IMR-90 (cell line): ENCODE data around the gene CADM1. TPM values are rescaled to one million over a fixed set of nuclear protein-coding genes. Genes with fewer than 3 reads are reported as not detected.

Experiments
- ATAC-seq: fragments of 200-7000 bp; cut with Tn5 transposase; 2 replicates; pipeline ENCODE4 v1.9.1; 2020; ENCODE audit warnings: low read depth, mild to moderate bottlenecking, moderate library complexity
- BruUV-seq: library from RNA; stranded (reverse); fragments of 400-500 nt; replicated peaks from 2 replicates; lab custom pipeline; 2021; lab: Mats Ljungman, UMichigan
- CTCF ChIA-PET: fragments of 300-600 bp; formaldehyde crosslinking; extraction: SDS; loops from one replicate; lab custom pipeline; 2021; ENCODE audit warnings: antibody characterized with exemption; lab: Yijun Ruan, JAX
- POLR2A ChIA-PET: fragments of 300-600 bp; sonication (Branson Sonifier 250); formaldehyde crosslinking; loops from one replicate; lab custom pipeline; 2022; ENCODE audit warnings: antibody characterized with exemption; ENCODE audit not compliant: unreplicated experiment; lab: Charles Lee
- DNase-seq: peaks from one replicate; pipeline ENCODE4 v3.0.0; 2013
- H2AFZ ChIP-seq: replicated peaks from 2 replicates; pipeline ENCODE3; 2013; ENCODE audit warnings: low read length, mild to moderate bottlenecking; ENCODE audit not compliant: poor library complexity
- H2AK5ac ChIP-seq: 2 replicates; pipeline ENCODE4 v1.6.1; 2013; ENCODE audit warnings: low read depth, low read length, inconsistent platforms
- H2AK9ac ChIP-seq: replicated peaks from 2 replicates; pipeline ENCODE3; 2013; ENCODE audit warnings: mild to moderate bottlenecking, low read depth, low read length, moderate library complexity; ENCODE audit not compliant: poor library complexity
- H2BK120ac ChIP-seq: 2 replicates; pipeline ENCODE4 v1.6.1; 2013; ENCODE audit warnings: low read depth, low read length, inconsistent platforms
- H2BK15ac ChIP-seq: 3 replicates; pipeline ENCODE4 v1.6.1; 2013; ENCODE audit warnings: low read depth, low read length, inconsistent platforms
- H2BK20ac ChIP-seq: 2 replicates; pipeline ENCODE4 v1.6.1; 2013; ENCODE audit warnings: low read depth, mild to moderate bottlenecking, inconsistent platforms, low read length, moderate library complexity
- H2BK5ac ChIP-seq: 2 replicates; pipeline ENCODE4 v1.6.1; 2013; ENCODE audit warnings: mild to moderate bottlenecking, low read depth, low read length, inconsistent platforms; ENCODE audit not compliant: poor library complexity, severe bottlenecking
- H3K14ac ChIP-seq: replicated peaks from 2 replicates; pipeline ENCODE4 v1.6.1; 2013; ENCODE audit warnings: low read depth, low read length, inconsistent platforms
- H3K18ac ChIP-seq: 2 replicates; pipeline ENCODE4 v1.6.1; 2013; ENCODE audit warnings: low read depth, low read length, control low read depth
- H3K23ac ChIP-seq: 2 replicates; pipeline ENCODE4 v1.6.1; 2013; ENCODE audit warnings: low read depth, low read length, inconsistent platforms
- H3K27ac ChIP-seq: 2 replicates; pipeline ENCODE4 v1.5.1; 2013; ENCODE audit warnings: mild to moderate bottlenecking, control low read depth, low read length; ENCODE audit not compliant: insufficient read depth
- H3K27me3 ChIP-seq: 2 replicates; pipeline ENCODE4 v1.6.1; 2013; ENCODE audit warnings: low read length; ENCODE audit not compliant: control insufficient read depth, insufficient read depth
- H3K36me3 ChIP-seq: 2 replicates; pipeline ENCODE4 v1.6.1; 2013; ENCODE audit warnings: low read length, mixed read lengths; ENCODE audit not compliant: control insufficient read depth, insufficient read depth
- H3K4ac ChIP-seq: 2 replicates; pipeline ENCODE4 v1.6.1; 2013; ENCODE audit warnings: low read depth, low read length, inconsistent platforms
- H3K4me1 ChIP-seq: 2 replicates; pipeline ENCODE4 v1.6.1; 2013; ENCODE audit warnings: low read length, mixed read lengths; ENCODE audit not compliant: control insufficient read depth, insufficient read depth
- H3K4me2 ChIP-seq: 2 replicates; pipeline ENCODE4 v1.6.1; 2013; ENCODE audit warnings: low read depth, mild to moderate bottlenecking, control low read depth, low read length, moderate library complexity
- H3K4me3 ChIP-seq: 2 replicates; pipeline ENCODE4 v1.5.1; 2013; ENCODE audit warnings: low read depth, mild to moderate bottlenecking, control low read depth, low read length, moderate library complexity; ENCODE audit not compliant: insufficient read depth
- H3K56ac ChIP-seq: 2 replicates; pipeline ENCODE4 v1.6.1; 2013; ENCODE audit warnings: low read length, inconsistent platforms; ENCODE audit not compliant: insufficient read depth; ENCODE audit errors: extremely low read depth
- H3K79me1 ChIP-seq, 2 experiments: 2 replicates each; pipeline ENCODE4 v1.6.1; 2013; ENCODE audit warnings: low read length in 2 of 2, inconsistent platforms in 1 of 2, low read depth in 1 of 2
- H3K9ac ChIP-seq: 2 replicates; pipeline ENCODE4 v1.6.1; 2013; ENCODE audit warnings: low read depth, low read length, control low read depth
- H3K9me1 ChIP-seq: 2 replicates; pipeline ENCODE4 v1.6.1; 2013; ENCODE audit warnings: low read length, inconsistent platforms; ENCODE audit not compliant: insufficient read depth
- H3K9me3 ChIP-seq: 2 replicates; pipeline ENCODE4 v1.6.1; 2013; ENCODE audit warnings: low read length; ENCODE audit not compliant: control insufficient read depth, insufficient read depth
- H4K20me1 ChIP-seq: 2 replicates; pipeline ENCODE4 v1.6.1; 2013; ENCODE audit warnings: low read length, inconsistent platforms; ENCODE audit not compliant: insufficient read depth
- H4K5ac ChIP-seq: 2 replicates; pipeline ENCODE4 v1.6.1; 2013; ENCODE audit warnings: mild to moderate bottlenecking, low read depth, low read length, control low read depth
- H4K8ac ChIP-seq, 2 experiments: 2 replicates each; pipeline ENCODE4 v1.6.1; 2013; ENCODE audit warnings: low read depth in 2 of 2, low read length in 2 of 2, control low read depth in 1 of 2, inconsistent platforms in 1 of 2
- H4K91ac ChIP-seq: 2 replicates; pipeline ENCODE4 v1.6.1; 2013; ENCODE audit warnings: low read depth, low read length, inconsistent platforms; ENCODE audit not compliant: insufficient read depth
- CEBPB ChIP-seq: IDR thresholded peaks from 2 replicates; pipeline ENCODE4 v1.6.1; 2012; ENCODE audit warnings: low read depth, low read length, improper control_type of control experiment
- CHD1 ChIP-seq: IDR thresholded peaks from 2 replicates; pipeline ENCODE4 v1.6.1; 2012; ENCODE audit warnings: low read depth, low read length, improper control_type of control experiment
- CTCF ChIP-seq: conservative IDR thresholded peaks from 2 replicates; pipeline ENCODE4 v1.5.1; 2012; ENCODE audit warnings: mild to moderate bottlenecking, low read depth, low read length, improper control_type of control experiment
- MAZ ChIP-seq: IDR thresholded peaks from 2 replicates; pipeline ENCODE4 v1.6.1; 2012; ENCODE audit warnings: low read depth, mild to moderate bottlenecking, low read length, improper control_type of control experiment, moderate library complexity, borderline replicate concordance
- MXI1 ChIP-seq: IDR thresholded peaks from 2 replicates; pipeline ENCODE4 v1.6.1; 2012; ENCODE audit warnings: low read depth, mild to moderate bottlenecking, low read length, moderate library complexity, borderline replicate concordance
- NFE2L2 ChIP-seq: fragments of 150-350 bp; IDR thresholded peaks from 2 replicates; pipeline ENCODE4 v1.6.1; 2016; ENCODE audit warnings: low read depth, mild to moderate bottlenecking, low read length
- POLR2A ChIP-seq: IDR thresholded peaks from 2 replicates; pipeline ENCODE4 v1.6.1; 2012; ENCODE audit warnings: mild to moderate bottlenecking, low read depth, low read length
- RAD21 ChIP-seq: IDR thresholded peaks from 2 replicates; pipeline ENCODE4 v1.6.1; 2012; ENCODE audit warnings: low read length, improper control_type of control experiment
- SMC3 ChIP-seq: fragments of 150-350 bp; IDR thresholded peaks from 2 replicates; pipeline ENCODE4 v1.6.1; 2016; ENCODE audit warnings: low read depth, mild to moderate bottlenecking, antibody characterized with exemption, low read length, moderate library complexity
- USF2 ChIP-seq: fragments of 150-350 bp; IDR thresholded peaks from 2 replicates; pipeline ENCODE4 v1.6.1; 2017; ENCODE audit warnings: mild to moderate bottlenecking, antibody characterized with exemption, low read length, low read depth
- WGBS, 2 experiments: methylation state at CpG; one replicate each; pipeline versions ENCODE4 v1.1.5 to v1.1.7; 2013; ENCODE audit warnings: missing lambda C conversion rate in 2 of 2; ENCODE audit not compliant: insufficient read length in 1 of 2; ENCODE audit errors: extremely low coverage in 2 of 2; 5-methylcytosine and 5-hydroxymethylcytosine counted together
- dilution Hi-C: fragments of 300-500 bp; cut with HindIII; formaldehyde crosslinking; loops from one replicate; pipeline ENCODE4 v1.14.3; 2018; ENCODE audit warnings: low sequenced_read_pairs; ENCODE audit not compliant: unreplicated experiment
- in situ Hi-C: fragments of 300-500 bp; cut with MboI; formaldehyde crosslinking; loops from 3 replicates; pipeline ENCODE4 v1.14.3; 2019; ENCODE audit warnings: low sequenced_read_pairs, inconsistent platforms, mixed read lengths
- intact Hi-C: fragments of 100-400 bp; cut with micrococcal nuclease; formaldehyde crosslinking; loops from 2 replicates; pipeline ENCODE4 v1.10.0; 2022
- polyA plus RNA-seq, 3 experiments: library from polyadenylated mRNA; depleted of rRNA; stranded (reverse); fragments of >200 nt; gene quantifications; 2 replicates each; pipeline ENCODE4 v1.2.3, GENCODE V29; 2012; ENCODE audit warnings: low replicate concordance in 1 of 3
- total RNA-seq: library from RNA; depleted of rRNA; stranded (reverse); fragments of >200 nt; gene quantifications from 2 replicates; pipeline ENCODE4 v1.2.3, GENCODE V29; 2012
- TF ChIP-seq, protein P1 (sequence below): fragments of 150-350 bp; IDR thresholded peaks from 2 replicates; pipeline ENCODE4 v1.6.1; 2016; ENCODE audit warnings: low read depth, mild to moderate bottlenecking, low read length, moderate library complexity, borderline replicate concordance

Gene CADM1
- total and polyA plus RNA-seq, 2 of the 4 experiments (the other 2 are of a cell fraction): 28.8 to 77.1 TPM

GRCh38 chr11:115266066-115266639 lies 238.1 kb downstream of the CADM1 start:
- H3K4me3 ChIP-seq: no peak overlapping the region
- dilution Hi-C loops: no loop called here
- no peak for ATAC-seq

More at GRCh38 chr11:115266066-115266639, 238.1 kb downstream of the CADM1 start:
- no peak overlapping the region for H2BK20ac ChIP-seq
- H3K27ac ChIP-seq: no peak overlapping the region
- H4K20me1 ChIP-seq: no peaks in the 10 kb centered on the region
- DNase-seq: no peak
- H3K9me1 ChIP-seq: 0 out of 2 replicates have a peak, but pooled peaks cover 2% of the 10 kb centered on the region
- in situ Hi-C loops: no loop called here
- BruUV-seq: no TSS peak
- H3K14ac ChIP-seq: no peak overlapping the region
- no peak overlapping the region for H2AFZ ChIP-seq
- H3K27me3 ChIP-seq: no peaks in the 10 kb centered on the region
- H4K5ac ChIP-seq: no peak overlapping the region
- no peak overlapping the region for H2AK9ac ChIP-seq
- H3K4me1 ChIP-seq: 0 out of 2 replicates have a peak, but pooled peaks cover 1% of the 10 kb centered on the region
- ChIA-PET CTCF (interaction anchor here (0.6 to 1.4 kb wide), 2 partner anchors 19 to 305 kb away, joined by 3 to 5 read pairs; no protein-coding TSS in a partner anchor), POLR2A (no interaction called here)
- H3K79me1 ChIP-seq: no peaks in the 10 kb centered on the region
- no peak overlapping the region for H3K18ac ChIP-seq
- H3K4ac ChIP-seq: no peak overlapping the region
- H3K23ac ChIP-seq: no peak overlapping the region
- no peak overlapping the region for H2BK5ac ChIP-seq
- H3K9me3 ChIP-seq: no peaks in the 10 kb centered on the region
- intact Hi-C loops: no loop called here
- no peak overlapping the region for H2AK5ac ChIP-seq
- no peak overlapping the region for H4K91ac ChIP-seq
- no CpG with 5 or more reads among the region's 5 CpGs for WGBS, 2 experiments
- H3K56ac ChIP-seq: no peak overlapping the region
- H4K8ac ChIP-seq: no peak overlapping the region
- TF ChIP-seq, protein P1, sequence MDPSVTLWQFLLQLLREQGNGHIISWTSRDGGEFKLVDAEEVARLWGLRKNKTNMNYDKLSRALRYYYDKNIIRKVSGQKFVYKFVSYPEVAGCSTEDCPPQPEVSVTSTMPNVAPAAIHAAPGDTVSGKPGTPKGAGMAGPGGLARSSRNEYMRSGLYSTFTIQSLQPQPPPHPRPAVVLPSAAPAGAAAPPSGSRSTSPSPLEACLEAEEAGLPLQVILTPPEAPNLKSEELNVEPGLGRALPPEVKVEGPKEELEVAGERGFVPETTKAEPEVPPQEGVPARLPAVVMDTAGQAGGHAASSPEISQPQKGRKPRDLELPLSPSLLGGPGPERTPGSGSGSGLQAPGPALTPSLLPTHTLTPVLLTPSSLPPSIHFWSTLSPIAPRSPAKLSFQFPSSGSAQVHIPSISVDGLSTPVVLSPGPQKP: no peak
- TF ChIP-seq SMC3: no peak
- no peak for TF ChIP-seq CTCF
- no peak for TF ChIP-seq USF2
- no peak for TF ChIP-seq POLR2A
- no peak for TF ChIP-seq CHD1
- no peak for TF ChIP-seq RAD21
- no peak for TF ChIP-seq MAZ
- no peak for TF ChIP-seq MXI1
- TF ChIP-seq NFE2L2: no peak
- no peak for TF ChIP-seq CEBPB
- no peaks in the 10 kb centered on the region for H3K36me3 ChIP-seq
- no peak overlapping the region for H2BK15ac ChIP-seq
- no peak overlapping the region for H3K4me2 ChIP-seq
- H2BK120ac ChIP-seq: no peak overlapping the region
- H3K9ac ChIP-seq: no peak overlapping the region
